ENCODE results near the gene LRCOL1.
A peak's percentile ranks its signal among the peaks of the same experiment; 100 is the strongest.

The LRCOL1 gene

DNA sequence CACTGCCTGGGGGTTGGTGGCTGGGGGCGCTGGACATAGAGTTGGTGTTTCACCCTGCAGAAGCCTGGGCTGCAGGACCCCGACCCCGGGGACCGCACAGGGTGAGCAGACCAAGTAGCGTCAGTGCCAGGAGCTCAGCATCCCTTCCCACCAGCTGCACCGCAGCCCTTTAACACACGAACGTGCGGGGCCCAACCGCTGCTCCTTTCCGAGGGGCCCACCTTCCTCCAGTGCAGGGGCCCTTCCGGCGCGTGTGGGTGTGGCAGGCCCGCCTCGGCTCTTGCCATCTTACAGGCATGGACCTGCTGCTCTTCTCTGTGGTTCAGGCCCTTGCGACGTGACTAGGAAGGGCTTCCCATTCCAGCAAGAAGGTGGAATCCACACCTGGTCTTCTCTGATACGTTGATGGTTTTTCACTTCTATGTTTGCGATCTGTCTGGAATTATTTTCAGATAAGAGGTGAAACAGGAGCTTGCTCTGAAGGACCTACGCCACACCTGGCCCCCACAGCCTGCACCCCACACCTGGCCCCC is 47.8 kb downstream of the LRCOL1 start:
- DNase-seq = no peak

DNA sequence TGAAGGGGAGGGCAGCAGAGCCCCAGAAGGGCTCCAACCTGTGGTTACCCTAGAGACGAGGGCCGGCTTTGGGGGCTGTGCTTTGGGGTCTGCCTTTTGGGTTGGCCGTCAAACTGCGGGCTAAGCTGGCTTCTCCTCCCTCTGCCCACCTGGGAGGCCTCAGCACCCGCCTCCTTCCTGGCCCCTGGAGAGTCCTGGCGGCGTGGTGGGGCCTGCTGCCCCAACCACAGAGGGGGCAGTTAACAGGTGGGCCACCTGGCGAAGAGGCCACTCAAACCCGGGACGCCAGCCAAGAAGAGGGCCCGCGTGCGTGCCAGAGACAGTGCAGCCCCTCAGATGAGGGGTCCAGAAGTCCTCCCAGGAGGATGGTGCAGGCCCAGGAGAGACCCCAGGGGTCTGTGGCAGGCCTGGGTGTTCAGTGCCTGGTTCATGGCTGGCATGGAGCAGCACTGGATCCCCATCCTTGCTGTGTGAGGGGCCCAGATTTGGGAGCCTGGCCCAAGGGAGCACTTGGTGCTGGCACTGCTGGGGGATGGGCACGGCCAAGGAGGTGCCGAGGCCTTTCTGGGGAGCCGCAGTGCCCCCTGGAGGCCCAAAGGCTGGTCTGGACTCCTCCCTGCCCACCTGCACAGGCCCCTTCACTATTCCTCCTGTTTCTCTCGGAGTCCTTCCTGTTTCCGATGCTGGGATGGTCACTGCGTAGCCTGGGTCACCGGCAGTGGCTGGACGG is 48.8 kb downstream of the LRCOL1 start:
- DNase-seq = no peak

DNA sequence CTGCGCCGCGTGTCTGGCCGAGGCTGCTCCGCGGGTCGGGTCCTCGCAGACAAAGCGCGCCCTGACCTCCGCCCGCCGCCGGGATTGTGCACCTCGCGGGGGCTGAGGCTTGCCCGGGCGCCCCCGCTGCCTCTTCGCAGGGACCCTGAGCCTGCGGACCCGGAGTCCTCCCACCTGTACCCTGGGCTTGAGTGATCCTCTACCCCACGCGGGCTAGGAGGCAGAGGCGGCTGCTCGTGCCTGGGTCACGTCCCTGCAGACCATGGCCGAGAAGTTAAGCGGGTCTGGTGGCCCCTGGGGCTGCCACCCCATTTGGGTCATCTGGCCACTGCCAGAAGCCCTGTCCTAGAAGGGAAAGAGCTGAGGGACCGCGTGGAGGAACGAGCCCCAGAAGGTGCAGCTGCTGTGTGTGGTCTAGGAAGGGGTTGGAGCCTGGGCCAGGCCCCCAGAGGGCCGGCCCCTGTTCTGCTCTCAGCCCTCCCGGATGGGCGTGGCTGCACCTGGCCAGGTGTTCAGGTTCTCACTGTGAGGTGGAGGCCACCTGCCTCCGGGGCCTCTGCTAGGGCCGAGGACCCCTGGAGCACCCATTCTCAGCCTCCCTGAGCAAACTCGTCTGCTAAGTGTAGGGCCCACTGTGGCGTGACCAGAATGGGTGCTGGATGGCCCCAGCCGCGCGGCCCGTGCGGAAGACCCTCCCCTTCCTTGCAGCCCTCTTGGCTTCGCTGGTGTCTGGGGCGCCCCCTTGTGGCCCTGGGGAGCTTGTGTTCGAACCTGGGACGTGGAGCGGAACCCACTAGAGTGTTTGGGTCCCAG is 49.6 kb downstream of the LRCOL1 start:
- peak; percentile 63 for DNase-seq

DNA sequence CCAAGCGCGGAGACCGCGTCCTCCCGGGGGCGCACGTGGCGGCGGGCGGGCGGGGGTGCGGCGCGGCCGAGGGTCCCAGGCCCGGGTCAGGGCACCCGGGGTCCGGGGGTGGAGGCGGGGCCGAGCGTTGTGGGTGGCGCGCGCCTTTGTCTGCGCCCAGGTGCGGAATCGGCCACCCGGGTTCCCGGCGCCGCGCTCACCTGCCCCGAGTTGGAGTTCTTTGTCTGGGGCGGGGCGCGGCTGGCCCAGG is 50.1 kb downstream of the LRCOL1 start:
- DNase-seq = no peak

DNA sequence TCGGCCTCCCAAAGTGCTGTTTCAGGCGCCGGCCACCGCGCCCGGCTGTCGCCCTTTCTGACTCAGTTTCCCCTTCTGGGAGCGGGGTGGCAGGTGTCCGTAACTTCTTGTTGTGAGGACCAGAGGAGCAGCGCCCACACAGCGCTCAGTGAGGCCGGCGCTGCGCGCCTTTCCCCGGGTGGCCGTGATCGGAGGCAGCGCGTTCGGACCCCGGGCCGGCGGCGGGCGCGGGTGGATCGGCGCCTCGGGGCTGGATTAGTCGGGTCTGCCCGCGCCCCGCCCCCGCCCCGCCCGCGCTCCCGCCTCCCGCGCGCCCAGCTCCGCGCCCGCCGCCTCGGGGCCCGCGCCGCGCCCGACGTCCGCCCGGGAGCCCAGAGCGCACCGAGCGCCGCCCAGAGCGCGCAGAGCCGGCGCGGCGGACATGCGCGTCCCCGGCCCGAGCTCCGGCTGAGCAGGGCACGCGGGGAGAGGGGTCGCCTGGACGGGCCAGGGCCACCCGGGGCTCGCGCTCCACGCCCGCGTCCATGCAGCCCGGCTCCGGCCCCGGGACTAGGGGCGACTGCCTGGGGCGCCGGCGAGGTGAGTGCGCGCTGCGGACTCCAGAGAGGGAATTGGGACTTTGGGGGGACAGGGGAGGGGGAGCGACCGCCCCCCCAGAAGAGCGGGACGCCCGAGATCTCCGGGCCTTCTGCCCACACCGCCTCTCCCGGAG is 50.6 kb downstream of the LRCOL1 start:
- DNase-seq = peak; percentile 57

DNA sequence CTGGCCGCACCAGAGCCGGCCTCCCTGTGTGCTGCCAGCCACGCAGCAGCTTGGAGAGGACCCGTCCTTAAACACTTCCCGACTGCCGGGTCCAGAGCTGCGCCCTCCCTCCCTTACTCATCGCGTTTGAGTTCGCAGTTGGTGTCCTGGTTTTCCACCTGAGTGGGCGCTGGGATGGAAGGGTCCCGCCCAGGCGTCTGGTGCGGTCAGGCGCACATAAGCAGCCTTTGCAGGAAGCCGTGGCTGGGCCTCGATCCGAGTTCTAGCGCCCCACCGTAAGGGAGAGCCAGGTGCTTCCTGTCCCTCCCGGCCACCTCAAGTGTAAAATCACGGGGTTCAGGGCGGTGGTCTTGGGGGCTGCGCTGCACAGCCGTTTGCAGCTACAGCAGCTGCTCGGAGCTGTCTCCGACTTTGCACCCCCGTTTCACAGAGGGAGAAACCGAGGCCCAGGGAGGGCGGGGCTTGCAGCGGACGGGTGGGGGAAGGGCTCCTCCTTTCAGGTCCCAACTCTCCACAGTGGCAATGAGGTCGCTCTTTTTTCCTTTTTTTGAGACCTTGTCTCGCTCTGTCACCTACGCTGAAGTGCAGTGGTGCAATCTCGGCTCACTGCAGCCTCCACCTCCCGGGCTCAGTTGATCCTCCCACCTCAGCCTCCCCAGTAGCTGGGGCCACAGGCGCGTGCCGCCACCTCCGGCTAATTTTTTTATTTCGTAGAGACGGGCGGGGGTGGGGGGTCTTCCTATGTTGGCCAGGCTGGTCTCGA is 51.3 kb downstream of the LRCOL1 start:
- no peak for DNase-seq

DNA sequence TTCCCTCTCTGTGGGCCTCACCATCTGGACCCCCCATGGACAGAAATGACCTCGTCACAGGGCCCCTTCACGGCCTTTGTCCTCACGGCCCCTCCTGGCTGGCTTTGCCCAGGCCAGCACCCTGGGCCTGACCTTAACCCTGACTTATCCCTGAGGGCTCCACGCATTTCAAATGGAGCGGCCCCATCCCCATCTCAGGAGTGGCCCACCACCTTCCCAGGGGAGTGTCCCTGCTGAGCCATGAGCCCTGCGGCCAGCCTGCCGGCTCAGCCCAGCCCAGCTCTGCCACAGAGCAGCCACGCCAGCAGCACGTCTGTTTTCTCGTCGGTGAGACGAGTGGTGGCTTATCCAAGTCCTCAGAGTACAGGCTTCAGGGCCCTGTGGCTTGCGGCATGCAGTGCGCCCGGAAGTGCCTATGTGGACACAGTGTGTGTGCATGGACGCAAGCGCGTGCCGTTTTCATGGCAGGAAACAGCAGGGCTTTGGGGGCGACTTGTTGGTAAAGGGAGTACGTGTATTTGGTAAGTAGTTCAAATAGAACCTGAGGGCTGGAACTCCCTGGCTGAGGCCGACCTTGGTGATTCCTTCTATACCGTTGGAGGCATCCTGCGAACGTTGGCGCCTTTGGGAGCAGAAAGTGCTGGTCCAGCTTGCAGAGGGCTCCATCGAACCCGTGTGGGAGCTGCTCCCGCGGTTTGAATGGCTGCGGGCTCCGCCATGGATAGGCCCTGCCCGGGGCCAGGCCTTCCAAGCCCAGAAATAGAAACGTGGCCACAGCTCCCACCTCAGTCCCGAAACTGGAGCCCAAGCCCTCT is 52.1 kb downstream of the LRCOL1 start:
- no peak for DNase-seq

DNA sequence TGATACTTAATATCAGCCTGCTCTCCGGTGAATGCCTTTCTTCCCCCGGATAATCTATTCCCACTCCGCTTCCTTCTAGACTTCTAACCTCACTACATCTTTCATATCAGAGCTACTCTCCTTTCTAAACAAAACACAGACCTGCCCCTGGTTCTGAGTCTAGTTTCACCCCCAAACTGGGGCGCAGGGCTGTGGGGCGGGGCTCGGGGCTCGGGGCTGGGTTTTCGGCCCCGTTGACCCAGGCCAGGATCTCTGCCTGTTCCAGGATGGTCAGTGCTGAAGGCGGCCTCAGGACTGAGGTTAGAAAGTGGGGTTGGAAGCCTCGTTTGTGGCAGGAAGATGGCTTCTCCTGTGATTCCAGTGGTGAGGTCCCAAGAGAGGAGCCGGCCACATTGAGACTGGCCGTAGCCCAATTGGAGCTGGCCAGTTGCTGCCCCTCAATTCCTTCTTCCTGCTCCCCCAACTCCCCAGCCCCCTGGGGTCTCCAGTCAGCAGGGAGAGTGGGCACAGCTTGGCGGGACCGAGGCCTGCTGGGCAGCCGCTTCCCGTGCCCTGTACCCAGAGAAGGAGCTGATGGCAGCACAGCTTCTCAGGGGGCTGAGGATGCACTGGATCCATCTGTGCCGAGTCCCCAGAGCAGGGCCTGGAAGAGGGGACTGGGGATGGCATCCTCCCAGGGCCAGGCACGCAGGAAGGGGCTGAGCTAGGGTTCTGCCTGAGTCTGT is 52.9 kb downstream of the LRCOL1 start:
- no peak for DNase-seq

DNA sequence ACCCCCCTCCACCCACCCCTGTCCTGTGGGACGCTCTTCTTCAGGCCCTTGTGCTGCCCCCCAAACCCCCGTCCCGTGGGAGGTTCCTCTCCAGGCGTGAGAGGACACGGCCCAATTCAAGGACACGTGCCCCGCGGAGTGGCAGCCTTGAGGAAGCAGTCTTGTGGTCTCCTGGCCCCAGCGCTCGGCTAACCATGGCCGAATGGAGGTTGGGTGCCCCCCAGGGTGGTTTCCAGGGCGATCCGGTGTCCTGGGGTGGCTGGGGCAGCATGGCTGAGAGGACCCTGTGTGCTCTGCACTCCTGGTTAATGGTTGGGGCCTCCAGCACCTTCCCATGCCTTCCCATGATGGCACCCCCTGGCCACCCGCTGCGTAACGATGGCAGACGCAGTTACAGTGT is 53.6 kb downstream of the LRCOL1 start:
- DNase-seq = no peak

DNA sequence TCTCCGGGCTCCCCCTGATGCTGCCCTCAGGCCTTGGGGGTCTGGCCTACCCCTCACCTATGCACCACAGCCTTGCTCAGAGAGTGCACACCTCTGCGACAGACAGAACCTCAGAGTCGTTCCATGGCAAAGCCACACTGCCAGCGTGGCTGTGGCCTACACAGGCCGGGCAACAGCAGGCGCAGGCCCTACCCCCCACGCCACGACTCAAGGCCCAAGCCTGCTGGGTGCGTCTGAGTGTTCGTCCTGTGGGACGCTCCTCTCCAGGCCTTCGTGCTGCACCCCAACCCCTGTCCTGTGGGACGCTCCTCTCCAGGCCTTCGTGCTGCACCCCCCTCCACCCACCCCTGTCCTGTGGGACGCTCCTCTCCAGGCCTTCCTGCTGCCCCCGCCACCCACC is 54.2 kb downstream of the LRCOL1 start:
- DNase-seq = no peak

DNA sequence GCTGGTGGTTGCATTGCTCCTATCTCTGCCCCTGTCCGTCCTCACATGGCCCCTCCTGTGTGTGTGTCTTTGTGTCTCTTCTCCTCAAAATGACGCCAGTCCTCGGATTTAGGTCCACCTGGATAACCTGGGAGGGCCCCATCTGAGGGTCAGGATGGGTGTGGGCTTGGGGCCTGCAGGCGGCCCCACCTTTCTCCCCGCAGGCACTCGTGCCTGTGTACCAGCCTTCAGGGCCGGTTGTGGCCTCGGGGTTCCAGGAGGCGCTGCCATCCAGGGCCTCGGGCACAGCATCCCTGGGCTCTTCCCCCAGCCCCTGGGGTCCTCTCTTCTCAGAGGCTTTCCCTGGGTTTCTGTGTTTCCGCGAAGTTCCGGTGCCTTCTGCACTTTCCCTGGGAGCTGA is 54.7 kb downstream of the LRCOL1 start:
- no peak for DNase-seq

DNA sequence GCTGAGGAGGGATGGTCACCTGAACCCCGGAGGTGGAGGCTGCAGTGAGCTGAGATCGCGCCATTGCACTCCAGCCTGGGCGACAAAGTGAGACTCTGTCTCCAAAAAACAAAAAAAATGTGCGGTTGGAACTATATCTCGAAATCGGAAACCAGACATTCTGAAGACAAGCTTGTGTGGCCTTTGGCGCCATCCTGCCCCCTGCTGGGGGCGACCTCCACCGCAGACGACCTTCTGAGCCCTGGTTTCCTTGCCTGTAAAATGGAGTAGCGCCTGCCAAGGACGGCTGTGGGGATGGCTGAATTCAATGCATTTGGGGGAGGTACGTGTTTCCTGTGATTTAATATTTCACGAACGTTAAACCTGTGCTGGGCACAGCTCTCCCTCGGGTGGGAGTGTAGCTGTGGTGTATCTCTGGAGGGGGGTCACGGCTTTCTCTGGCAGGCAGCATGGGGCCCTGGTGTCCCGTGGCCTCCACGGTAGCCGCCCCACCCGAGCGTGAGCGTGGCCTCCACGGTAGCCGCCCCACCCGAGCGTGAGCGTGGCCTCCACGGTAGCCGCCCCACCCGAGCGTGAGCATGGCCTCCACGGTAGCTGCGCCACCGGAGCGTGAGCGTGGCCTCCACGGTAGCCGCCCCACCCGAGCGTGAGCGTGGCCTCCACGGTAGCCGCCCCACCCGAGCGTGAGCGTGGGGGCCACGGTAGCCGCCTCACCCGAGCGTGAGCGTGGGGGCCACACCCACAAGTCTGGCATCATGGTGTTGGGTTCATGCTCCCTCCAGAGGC is 55.3 kb downstream of the LRCOL1 start:
- no peak for DNase-seq
